HepG2 (cell line): ENCODE data around the gene HAO2. TPM values are rescaled to one million over a fixed set of nuclear protein-coding genes. Genes with fewer than 3 reads are reported as not detected.
"Not testable (repeated sequence)": the region's sequence is repeated elsewhere in the genome, so short reads cannot be mapped to it uniquely, and the experiment has no call there.

ENCODE experiments used
- ATAC-seq: fragments of 200-7000 bp; cut with Tn5 transposase; 3 replicates; pipeline ENCODE4 v1.9.1; 2020; ENCODE audit warnings: mild to moderate bottlenecking, moderate library complexity
- BruUV-seq: library from RNA; stranded (reverse); fragments of 400-500 nt; replicated peaks from 2 replicates; lab custom pipeline; 2021; lab: Mats Ljungman, UMichigan
- CTCF ChIA-PET: fragments of 300-600 bp; formaldehyde crosslinking; extraction: SDS; loops from one replicate; lab custom pipeline; 2021; ENCODE audit warnings: low total read pairs, inconsistent platforms, low intra/inter-chr PET ratio; lab: Yijun Ruan, JAX
- POLR2A ChIA-PET: fragments of 350-600 bp; sonication (Branson Sonifier 250); formaldehyde crosslinking; loops from one replicate; lab custom pipeline; 2020; ENCODE audit warnings: antibody characterized with exemption, inconsistent platforms; lab: Yijun Ruan, JAX
- DNase-seq: peaks from one replicate; pipeline ENCODE4 v3.0.0-alpha.2; 2015; ENCODE audit warnings: low spot score
- FAIRE-seq: peaks from 3 replicates; lab custom pipeline; 2011; peaks lifted over from hg19 to GRCh38; lab: Jason Lieb, UNC
- H2AFZ ChIP-seq: one replicate; pipeline ENCODE4 v1.6.1; 2011; ENCODE audit warnings: low read length, inconsistent platforms
- H3K27ac ChIP-seq: fragments of 300-600 bp; 3 replicates; pipeline ENCODE4 v1.8.0; 2011; ENCODE audit warnings: mixed run types, mild to moderate bottlenecking, mixed read lengths, low read length, inconsistent platforms; ENCODE audit not compliant: insufficient read depth; ENCODE audit errors: extremely low read length
- H3K27me3 ChIP-seq, 2 experiments: fragments of 200-600 bp in 1 of 2; 2 replicates in 1 of 2; 3 replicates in 1 of 2; pipeline versions ENCODE4 v1.6.0 to v1.8.0; 2011; ENCODE audit warnings: low read length in 2 of 2, mild to moderate bottlenecking in 2 of 2, moderate library complexity in 2 of 2, inconsistent platforms in 1 of 2; ENCODE audit not compliant: insufficient read depth in 2 of 2, control insufficient read depth in 1 of 2
- H3K36me3 ChIP-seq, 2 experiments: fragments of 200-600 bp in 1 of 2; replicated peaks in 1 of 2; 2 replicates in 1 of 2; 3 replicates in 1 of 2; pipeline versions ENCODE4 v1.5.1 to v1.8.0; 2011; ENCODE audit warnings: low read length in 2 of 2, inconsistent platforms in 1 of 2; ENCODE audit not compliant: insufficient read depth in 2 of 2, control insufficient read depth in 1 of 2
- H3K4me1 ChIP-seq: 2 replicates; pipeline ENCODE4 v1.5.1; 2012; ENCODE audit warnings: low read length, inconsistent platforms; ENCODE audit not compliant: insufficient read depth
- H3K4me2 ChIP-seq: 2 replicates; pipeline ENCODE4 v1.6.0; 2011; ENCODE audit warnings: low read depth, low read length, inconsistent platforms
- H3K4me3 ChIP-seq, 3 experiments: fragments of 200-600 bp in 1 of 3; sonication (generic), shearing (Covaris generic) in 1 of 3; replicated peaks in 1 of 3; 2 replicates each; pipeline ENCODE4 v1.5.1; 2011 to 2016; ENCODE audit warnings: low read length in 3 of 3, inconsistent platforms in 2 of 3, low read depth in 2 of 3, mild to moderate bottlenecking in 2 of 3, control low read depth in 1 of 3, mixed read lengths in 1 of 3; ENCODE audit not compliant: insufficient read depth in 1 of 3
- H3K79me2 ChIP-seq: one replicate; pipeline ENCODE4 v1.6.1; 2011; ENCODE audit warnings: low read length, inconsistent platforms; ENCODE audit not compliant: insufficient read depth
- H3K9ac ChIP-seq: 2 replicates; pipeline ENCODE4 v1.6.0; 2011; ENCODE audit warnings: mild to moderate bottlenecking, low read depth, low read length, inconsistent platforms; ENCODE audit not compliant: insufficient read depth
- H3K9me3 ChIP-seq: 2 replicates; pipeline ENCODE4 v1.5.1; 2012; ENCODE audit warnings: mild to moderate bottlenecking, low read length
- H4K20me1 ChIP-seq: 2 replicates; pipeline ENCODE4 v1.6.0; 2011; ENCODE audit warnings: inconsistent platforms, mild to moderate bottlenecking, low read length, moderate library complexity; ENCODE audit not compliant: insufficient read depth
- AGO2 ChIP-seq: fragments of 200-400 bp; formaldehyde crosslinking; optimal IDR thresholded peaks from 2 replicates; pipeline ENCODE3; 2017; ENCODE audit warnings: mild to moderate bottlenecking, low read depth, low read length, moderate library complexity
- HNF4G ChIP-seq, 2 experiments: sonication (generic) in 1 of 2; formaldehyde crosslinking in 1 of 2; IDR thresholded peaks; 2 replicates each; pipeline versions ENCODE4 v1.4.0 to v1.6.1; 2011 to 2020; ENCODE audit warnings: borderline replicate concordance in 2 of 2, low read depth in 2 of 2, mild to moderate bottlenecking in 2 of 2, low read length in 1 of 2, missing genetic modification reagents in 1 of 2, moderate library complexity in 1 of 2
- WGBS: methylation state at CpG from one replicate; pipeline ENCODE4 v1.1.6; 2017; ENCODE audit warnings: low lambda C conversion rate; 5-methylcytosine and 5-hydroxymethylcytosine counted together
- in situ Hi-C: cut with HindIII; loops from 2 replicates; pipeline ENCODE4 v1.10.0; 2017; ENCODE audit warnings: low pct_unique_long_range_greater_than_20kb; ENCODE audit not compliant: extremely low pct_ligation_motif_present
- intact Hi-C: fragments of 100-400 bp; cut with micrococcal nuclease; formaldehyde crosslinking; loops from one replicate; pipeline ENCODE4 v1.10.0; 2022; ENCODE audit not compliant: unreplicated experiment
- polyA plus RNA-seq, 8 experiments: library from polyadenylated mRNA; depleted of rRNA in 3 of 8; stranded (reverse) in 7 of 8; unstranded in 1 of 8; fragments of >200 nt; fragmentation: Illumina TruSeq in 4 of 8; extraction: Trizol in 4 of 8; gene quantifications; 2 replicates each; pipeline versions ENCODE4 v1.2.1 to v1.2.3, GENCODE V29; 2011 to 2016; ENCODE audit warnings: low read depth in 4 of 8, missing spikeins in 1 of 8, mixed read lengths in 1 of 8; ENCODE audit not compliant: insufficient read depth in 1 of 8
- total RNA-seq, 5 experiments: library from RNA; depleted of rRNA; stranded (reverse); fragments of >200 nt; fragmentation: Illumina TruSeq; extraction: Trizol; gene quantifications; 2 replicates each; pipeline ENCODE4 v1.2.3, GENCODE V29; 2016; ENCODE audit warnings: low read depth in 1 of 5

The HAO2 gene
- total and polyA plus RNA-seq, 2 of the 13 experiments (the other 11 are each of a cell fraction or from before 2014, with no cell fraction given), result 0.05 to 0.09 TPM

DNA sequence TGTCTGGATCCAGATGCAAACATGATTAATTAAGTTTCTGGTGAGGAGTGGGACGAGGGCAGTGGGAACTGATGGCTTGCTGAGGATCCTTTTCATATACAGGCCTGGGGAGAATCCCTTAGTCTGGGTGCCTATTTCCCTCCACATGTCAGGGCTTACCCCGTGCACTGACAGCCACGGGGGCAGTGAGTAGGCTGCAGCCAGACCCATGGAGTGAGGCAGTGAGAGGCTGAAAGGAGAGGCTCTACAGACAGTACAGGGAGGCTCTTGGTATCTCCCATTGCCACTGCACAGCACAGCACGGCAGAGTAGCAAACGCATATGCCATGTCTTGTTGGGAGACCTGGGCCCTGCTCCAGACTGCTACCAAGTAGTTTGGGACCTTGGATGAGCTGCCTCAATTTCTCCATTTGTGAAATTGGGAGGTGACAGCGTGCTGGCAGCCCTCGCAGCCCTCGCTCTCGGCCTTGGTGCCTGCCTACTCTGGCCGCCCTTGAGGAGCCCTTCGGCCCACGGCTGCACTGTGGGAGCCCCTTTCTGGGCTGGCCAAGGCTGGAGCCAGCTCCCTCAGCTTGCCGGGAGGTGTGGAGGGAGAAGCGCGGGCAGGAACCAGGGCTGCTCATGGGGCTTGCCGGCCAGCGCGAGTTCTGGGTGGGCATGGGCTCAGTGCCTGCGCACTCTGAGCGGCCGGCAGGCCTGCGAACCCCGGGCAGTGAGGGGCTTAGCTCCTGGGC, 35.3 kb upstream of the HAO2 start:
- Histone ChIP-seq H3K9ac (no peak overlapping the region), H4K20me1 (no peaks in the 10 kb centered on the region), H3K27me3 (no peaks in the 10 kb centered on the region), H3K27ac (no peak overlapping the region), H3K79me2 (no peaks in the 10 kb centered on the region), H3K4me3 (no peak overlapping the region), H3K9me3 (no peaks in the 10 kb centered on the region), H3K4me2 (no peak overlapping the region), H2AFZ (no peak overlapping the region), H3K4me1 (peaks cover 37% of the 10 kb centered on the region), H3K36me3 (no peaks in the 10 kb centered on the region)
- ATAC-seq (no peak), DNase-seq (no peak), FAIRE-seq (no peak)
- in situ Hi-C loops (no loop called here), intact Hi-C loops (no loop called here)
- no TSS peak for BruUV-seq
- ChIA-PET CTCF (no interaction called here), POLR2A (no interaction called here)
- 100% methylated on average over 2 of the region's 23 CpGs for WGBS
- TF ChIP-seq AGO2 (peak; percentile 70), HNF4G (IDR thresholded peaks at IDR 0.05; ENCODE audit: borderline replicate concordance, low read depth, low read length) (no peak), HNF4G (CRISPR knock-in tag; IDR thresholded peaks at IDR 0.05; ENCODE audit: borderline replicate concordance, low read depth) (no peak)

- BruUV-seq, H3K79me2 ChIP-seq, ATAC-seq, CTCF ChIA-PET, in situ Hi-C loops, H3K27ac ChIP-seq, POLR2A ChIA-PET, H3K4me2 ChIP-seq, H3K4me3 ChIP-seq, H4K20me1 ChIP-seq, H3K9ac ChIP-seq, FAIRE-seq, intact Hi-C loops, H3K27me3 ChIP-seq, H3K36me3 ChIP-seq, H3K9me3 ChIP-seq, H2AFZ ChIP-seq, DNase-seq: not testable (repeated sequence)
- 94% methylated on average over 8 of the region's 16 CpGs for WGBS
- peaks cover 37% of the 10 kb centered on the region for H3K4me1 ChIP-seq
Measured at GRCh38 chr1:119333897-119334250, 34.7 kb upstream of the HAO2 start.
